ENCODE results near the gene CAMTA1. TPM values are rescaled to one million over a fixed set of nuclear protein-coding genes. Genes with fewer than 3 reads are reported as not detected.

The CAMTA1 gene
- polyA plus RNA-seq, 3 donors: 82.3 to 84.7 (median 83.6) TPM

- DNase-seq (ENCODE audit: low read depth in 3 of 3, low spot score in 2 of 3): no peak
Measured at GRCh38 chr1:7174561-7174960, 389.3 kb downstream of the CAMTA1 start.

- DNase-seq (ENCODE audit: low read depth in 3 of 3, low spot score in 2 of 3): no peak
Measured at GRCh38 chr1:7174980-7175906, 390.0 kb downstream of the CAMTA1 start.

- DNase-seq (ENCODE audit: low read depth in 3 of 3, low spot score in 2 of 3): no peak
Measured at GRCh38 chr1:7177021-7177420, 391.8 kb downstream of the CAMTA1 start.

- DNase-seq (ENCODE audit: low read depth in 3 of 3, low spot score in 2 of 3): no peak
Measured at GRCh38 chr1:7177438-7178146, 392.3 kb downstream of the CAMTA1 start.

- no peak for DNase-seq (ENCODE audit: low read depth in 3 of 3, low spot score in 2 of 3)
Measured at GRCh38 chr1:7178336-7178735, 393.1 kb downstream of the CAMTA1 start.

- no peak for DNase-seq (ENCODE audit: low read depth in 3 of 3, low spot score in 2 of 3)
Measured at GRCh38 chr1:7178741-7179140, 393.5 kb downstream of the CAMTA1 start.

- no peak for DNase-seq (ENCODE audit: low read depth in 3 of 3, low spot score in 2 of 3)
Measured at GRCh38 chr1:7185721-7186120, 400.5 kb downstream of the CAMTA1 start.

- DNase-seq (ENCODE audit: low read depth in 3 of 3, low spot score in 2 of 3): no peak
Measured at GRCh38 chr1:7186382-7187111, 401.3 kb downstream of the CAMTA1 start.

- no peak for DNase-seq (ENCODE audit: low read depth in 3 of 3, low spot score in 2 of 3)
Measured at GRCh38 chr1:7187112-7187493, 401.8 kb downstream of the CAMTA1 start.

GRCh38 chr1:7190261-7190660, 405.0 kb downstream of the CAMTA1 start:
- DNase-seq (ENCODE audit: low read depth in 3 of 3, low spot score in 2 of 3): no peak

- no peak for DNase-seq (ENCODE audit: low read depth in 3 of 3, low spot score in 2 of 3)
Measured at GRCh38 chr1:7192453-7192852, 407.2 kb downstream of the CAMTA1 start.

- no peak for DNase-seq (ENCODE audit: low read depth in 3 of 3, low spot score in 2 of 3)
Measured at GRCh38 chr1:7196036-7196911, 411.0 kb downstream of the CAMTA1 start.

GRCh38 chr1:7198664-7199063, 413.4 kb downstream of the CAMTA1 start:
- DNase-seq (ENCODE audit: low read depth in 3 of 3, low spot score in 2 of 3): no peak

GRCh38 chr1:7199077-7199779, 414.0 kb downstream of the CAMTA1 start:
- no peak for DNase-seq (ENCODE audit: low read depth in 3 of 3, low spot score in 2 of 3)

- DNase-seq (ENCODE audit: low read depth in 3 of 3, low spot score in 2 of 3): peak in 2 of 3 donors; percentile 27 to 33
Measured at GRCh38 chr1:7207875-7208646, 422.8 kb downstream of the CAMTA1 start.

GRCh38 chr1:7208647-7209180, 423.5 kb downstream of the CAMTA1 start:
- DNase-seq (ENCODE audit: low read depth in 3 of 3, low spot score in 2 of 3): no peak

GRCh38 chr1:7209336-7209735, 424.1 kb downstream of the CAMTA1 start:
- no peak for DNase-seq (ENCODE audit: low read depth in 3 of 3, low spot score in 2 of 3)

- peak in 1 of 3 donors; percentile 12 for DNase-seq (ENCODE audit: low read depth in 3 of 3, low spot score in 2 of 3)
Measured at GRCh38 chr1:7218210-7218832, 433.1 kb downstream of the CAMTA1 start.
